Subcutaneous abdominal adipose tissue (tissue), 5 donors: ENCODE results near the gene QSOX2.

ENCODE experiments used
- H3K27ac ChIP-seq: one replicate; pipeline ENCODE4 v1.7.0; 2013; ENCODE audit warnings: low read depth, mild to moderate bottlenecking, inconsistent platforms, low read length, moderate library complexity
- H3K27me3 ChIP-seq, 5 donors: one replicate each; pipeline ENCODE4 v1.7.0; 2013; ENCODE audit warnings: low read length in 5 of 5, inconsistent platforms in 1 of 5; ENCODE audit not compliant: control insufficient read depth in 5 of 5, insufficient read depth in 4 of 5
- H3K36me3 ChIP-seq, 5 donors: one replicate each; pipeline ENCODE4 v1.7.0; 2013; ENCODE audit warnings: low read length in 5 of 5; ENCODE audit not compliant: control insufficient read depth in 5 of 5, insufficient read depth in 5 of 5
- H3K4me1 ChIP-seq, 5 donors: one replicate each; pipeline ENCODE4 v1.7.0; 2013; ENCODE audit warnings: low read length in 5 of 5, mild to moderate bottlenecking in 3 of 5, moderate library complexity in 1 of 5; ENCODE audit not compliant: control insufficient read depth in 5 of 5, insufficient read depth in 5 of 5
- H3K4me3 ChIP-seq, 5 donors: one replicate each; pipeline ENCODE4 v1.7.0; 2013; ENCODE audit warnings: low read length in 5 of 5, low read depth in 1 of 5
- H3K9ac ChIP-seq, 5 donors: one replicate each; pipeline ENCODE4 v1.7.0; 2013; ENCODE audit warnings: low read length in 5 of 5, mild to moderate bottlenecking in 4 of 5, moderate library complexity in 3 of 5
- H3K9me3 ChIP-seq, 5 donors: one replicate each; pipeline ENCODE4 v1.7.0; 2013; ENCODE audit warnings: low read length in 5 of 5; ENCODE audit not compliant: control insufficient read depth in 5 of 5
- donor health status: healthy.
- donor health status: healthy.
- donor health status: healthy.
- donor health status: healthy.
- donor health status: healthy.

QSOX2 gene

DNA sequence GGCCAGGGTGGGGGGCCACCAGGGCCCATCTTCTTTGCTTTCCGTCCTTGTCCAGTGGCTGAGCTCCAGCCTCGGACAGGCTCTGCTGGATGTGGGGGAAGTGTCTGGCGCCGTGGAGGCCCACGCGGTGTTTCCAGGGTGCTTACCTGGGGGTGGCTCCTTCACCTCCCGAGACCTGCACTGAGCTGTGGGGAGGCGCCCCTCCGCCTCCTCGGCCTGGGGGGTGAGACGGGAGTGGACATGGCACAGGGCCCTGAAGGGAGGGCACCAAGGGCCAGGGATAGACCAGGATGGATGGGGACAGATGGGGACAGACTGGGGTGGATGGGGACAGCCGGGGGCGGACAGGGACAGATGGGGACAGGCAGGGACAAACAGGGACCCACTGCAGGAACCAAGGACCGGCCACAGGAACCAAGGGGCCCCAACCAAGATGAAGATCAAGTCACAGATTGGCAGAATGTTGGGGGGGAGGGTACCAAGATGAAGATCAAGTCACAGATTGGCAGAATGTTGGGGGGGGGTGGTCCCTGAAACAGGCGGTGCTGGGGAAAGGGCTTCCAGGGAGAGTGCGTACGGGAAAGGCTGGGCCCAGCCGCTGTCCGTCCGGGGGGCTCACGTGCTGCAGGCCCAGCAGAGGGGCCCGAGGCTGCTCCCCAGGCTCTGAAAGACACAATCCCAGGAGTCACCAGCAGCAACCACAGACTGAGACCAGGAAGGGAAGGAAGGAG lies 13.3 kb upstream of the QSOX2 start:
- no peak overlapping the region for H3K27ac ChIP-seq
- H3K4me1 ChIP-seq, result peaks cover 0 to 13% (median 11%) of the 10 kb centered on the region in 5 donors
- no peak overlapping the region for H3K4me3 ChIP-seq
- H3K36me3 ChIP-seq, result no peaks in the 10 kb centered on the region
- H3K9me3 ChIP-seq, result no peaks in the 10 kb centered on the region
- H3K27me3 ChIP-seq, result peaks cover 3 to 42% (median 22%) of the 10 kb centered on the region in 5 donors
- H3K9ac ChIP-seq, result no peak overlapping the region

DNA sequence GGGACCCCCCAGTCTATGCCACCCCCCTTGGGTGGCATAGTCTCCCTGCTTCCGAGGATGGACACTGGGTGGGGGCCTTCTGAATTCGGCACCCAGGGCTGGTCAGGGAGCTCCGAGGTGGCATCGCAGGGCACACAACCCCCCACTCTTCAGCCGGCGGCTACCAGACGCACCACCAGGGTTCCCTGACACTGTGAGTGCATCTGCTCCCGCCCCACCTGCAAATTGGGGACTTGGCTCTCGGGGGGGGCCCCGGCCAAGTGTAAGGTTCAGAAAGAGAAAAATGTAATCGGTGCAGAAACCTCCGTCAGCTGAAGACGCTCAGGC lies 12.7 kb upstream of the QSOX2 start:
- Histone ChIP-seq H3K9ac (no peak overlapping the region), H3K36me3 (no peaks in the 10 kb centered on the region), H3K27ac (no peak overlapping the region), H3K9me3 (no peaks in the 10 kb centered on the region), H3K27me3 (peaks cover 4 to 37% (median 22%) of the 10 kb centered on the region in 5 donors), H3K4me3 (no peak overlapping the region), H3K4me1 (peaks cover 0 to 13% (median 11%) of the 10 kb centered on the region in 5 donors)

GRCh38 chr9:136257381-136258298 lies 12.0 kb upstream of the QSOX2 start:
- peaks cover 10 to 36% (median 22%) of the 10 kb centered on the region in 5 donors for H3K27me3 ChIP-seq

GRCh38 chr9:136255896-136256890 lies 10.6 kb upstream of the QSOX2 start:
- Histone ChIP-seq H3K4me3 (no peak overlapping the region), H3K27me3 (peaks cover 10 to 36% (median 23%) of the 10 kb centered on the region in 5 donors), H3K4me1 (peaks cover 2 to 13% (median 11%) of the 10 kb centered on the region in 5 donors), H3K36me3 (no peaks in the 10 kb centered on the region), H3K27ac (no peak overlapping the region), H3K9ac (no peak overlapping the region), H3K9me3 (no peaks in the 10 kb centered on the region)

More at GRCh38 chr9:136257381-136258298, 12.0 kb upstream of the QSOX2 start:
- Histone ChIP-seq H3K9me3 (no peaks in the 10 kb centered on the region), H3K36me3 (no peaks in the 10 kb centered on the region), H3K4me1 (peaks cover 0 to 13% (median 11%) of the 10 kb centered on the region in 5 donors), H3K4me3 (no peak overlapping the region), H3K9ac (no peak overlapping the region), H3K27ac (no peak overlapping the region)

GRCh38 chr9:136255166-136255538 lies 9.5 kb upstream of the QSOX2 start:
- peaks cover 2 to 13% (median 11%) of the 10 kb centered on the region in 5 donors for H3K4me1 ChIP-seq
- H3K9ac ChIP-seq, result peak overlapping the region in 1 of 5 donors; percentile 5
- H3K27ac ChIP-seq, result no peak overlapping the region
- H3K36me3 ChIP-seq, result no peaks in the 10 kb centered on the region
- no peaks in the 10 kb centered on the region for H3K9me3 ChIP-seq
- no peak overlapping the region for H3K4me3 ChIP-seq
- H3K27me3 ChIP-seq, result peaks cover 10 to 31% (median 23%) of the 10 kb centered on the region in 5 donors

DNA sequence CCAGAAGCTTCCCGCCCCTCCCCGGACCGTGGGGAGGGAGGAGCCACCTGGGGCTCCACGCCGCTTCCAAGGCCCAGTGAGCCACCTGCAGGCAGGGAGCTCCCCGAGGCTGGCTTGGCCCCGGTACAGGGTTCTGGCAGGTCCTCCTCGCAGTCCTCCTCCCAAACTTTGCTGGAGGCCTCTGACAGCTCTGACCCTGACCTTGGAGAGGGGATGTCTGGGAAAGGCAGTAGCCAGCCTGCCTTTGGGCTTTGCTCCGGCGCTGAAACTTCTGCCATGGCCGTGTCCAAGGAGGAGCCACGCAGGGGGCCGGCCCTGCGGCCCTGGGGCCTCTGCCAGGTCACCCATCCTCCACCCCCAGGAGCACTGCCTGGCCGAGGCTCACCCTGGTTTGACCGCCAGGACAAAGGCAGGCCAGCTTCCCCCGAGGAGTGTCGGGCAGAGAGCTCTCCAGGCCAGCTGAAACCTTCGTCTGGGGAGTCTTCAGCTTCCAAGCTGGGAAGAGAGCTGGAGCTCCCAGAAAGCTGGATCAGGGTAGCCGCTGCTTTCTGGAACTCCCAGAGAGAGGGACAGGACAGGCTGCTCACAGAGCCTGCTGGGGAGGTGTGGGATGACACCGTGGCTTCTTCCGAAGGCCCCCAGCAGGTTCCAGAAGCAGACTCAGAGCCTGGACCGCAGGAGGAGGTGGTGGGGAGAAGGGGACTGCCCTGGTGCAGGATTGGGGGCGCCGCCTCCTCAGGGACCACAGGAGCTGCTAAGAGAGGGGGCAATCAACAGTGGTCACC lies 9.0 kb upstream of the QSOX2 start:
- peaks cover 2 to 13% (median 11%) of the 10 kb centered on the region in 5 donors for H3K4me1 ChIP-seq

DNA sequence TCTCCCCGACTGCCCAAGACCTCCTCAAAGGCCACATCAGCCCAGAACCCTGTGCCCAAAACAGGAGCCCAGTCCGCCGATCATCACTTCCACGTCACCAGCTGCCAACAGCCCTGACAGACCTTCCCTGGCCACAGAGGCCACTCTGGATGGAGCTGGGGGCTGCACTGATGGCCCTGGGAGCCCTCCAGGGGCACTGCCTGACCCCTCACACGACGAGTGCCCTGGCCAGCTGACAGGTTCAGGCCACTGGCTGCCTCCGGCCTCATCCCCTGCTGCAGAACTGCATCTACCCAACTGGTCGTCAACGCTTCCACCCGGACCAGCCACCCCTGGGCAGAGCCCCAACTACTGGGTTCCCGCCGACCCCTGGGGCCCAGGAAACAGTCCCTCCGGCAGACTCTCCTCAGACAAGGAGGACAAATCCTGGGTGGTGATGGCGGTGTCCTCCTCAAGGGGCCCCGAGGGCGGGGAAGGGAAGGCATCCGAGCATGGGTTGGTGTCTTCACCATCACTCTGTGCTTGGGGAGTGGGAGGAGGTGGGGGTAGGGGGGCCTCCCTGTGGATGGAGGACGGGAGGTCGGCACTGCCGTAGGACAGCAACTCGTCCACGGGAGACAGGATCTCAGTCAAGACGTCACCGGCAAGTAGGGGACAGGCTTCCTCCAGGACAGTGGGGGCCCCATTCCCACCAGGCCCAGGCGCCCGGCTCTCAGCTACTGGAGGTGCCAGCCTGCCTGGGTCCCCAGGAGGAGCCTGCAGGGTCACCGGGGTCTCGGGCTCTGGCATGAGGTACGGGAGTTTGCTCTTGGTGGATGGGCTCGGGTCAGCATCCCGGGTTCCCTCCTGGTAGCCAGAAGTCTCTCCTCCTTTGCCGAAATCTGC lies 7.9 kb upstream of the QSOX2 start:
- no peak overlapping the region for H3K9ac ChIP-seq
- no peaks in the 10 kb centered on the region for H3K36me3 ChIP-seq
- no peak overlapping the region for H3K4me3 ChIP-seq
- H3K4me1 ChIP-seq, result peaks cover 2 to 13% (median 11%) of the 10 kb centered on the region in 5 donors
- H3K9me3 ChIP-seq, result no peaks in the 10 kb centered on the region
- no peak overlapping the region for H3K27ac ChIP-seq
- H3K27me3 ChIP-seq, result peaks cover 10 to 26% (median 19%) of the 10 kb centered on the region in 5 donors

More for the DNA sequence above, 9.0 kb upstream of the QSOX2 start:
- peak overlapping the region in 1 of 5 donors; percentile 9 for H3K4me3 ChIP-seq
- H3K9me3 ChIP-seq, result no peaks in the 10 kb centered on the region
- no peaks in the 10 kb centered on the region for H3K36me3 ChIP-seq
- H3K27ac ChIP-seq, result no peak overlapping the region
- H3K27me3 ChIP-seq, result peaks cover 10 to 26% (median 22%) of the 10 kb centered on the region in 5 donors
- peak overlapping the region in 1 of 5 donors; percentile 5 for H3K9ac ChIP-seq

DNA sequence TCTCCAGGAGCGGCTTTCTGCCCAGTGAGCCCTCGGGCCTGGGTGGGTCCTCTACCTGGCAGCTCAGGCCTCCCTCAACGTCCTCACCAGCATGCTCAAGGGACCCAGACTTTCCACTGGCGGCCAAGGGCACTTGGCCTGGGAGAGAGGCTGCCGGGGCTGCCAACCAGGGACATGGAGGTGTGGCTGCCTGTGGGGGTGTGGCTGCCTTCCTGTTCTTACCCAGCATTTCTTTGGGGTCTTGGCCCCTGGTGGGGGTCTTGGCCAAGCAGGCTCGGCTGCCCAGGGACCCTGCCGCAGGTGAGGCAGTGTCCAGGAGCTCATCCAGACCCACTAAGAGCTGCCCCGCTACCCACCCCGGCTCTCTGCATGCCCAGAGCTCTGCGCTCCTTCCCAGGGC lies 7.2 kb upstream of the QSOX2 start:
- no peak overlapping the region for H3K27ac ChIP-seq
- H3K4me1 ChIP-seq, result peaks cover 2 to 13% (median 11%) of the 10 kb centered on the region in 5 donors
- no peak overlapping the region for H3K4me3 ChIP-seq
- H3K9me3 ChIP-seq, result no peaks in the 10 kb centered on the region
- peaks cover 10 to 26% (median 18%) of the 10 kb centered on the region in 5 donors for H3K27me3 ChIP-seq
- H3K36me3 ChIP-seq, result no peaks in the 10 kb centered on the region
- H3K9ac ChIP-seq, result no peak overlapping the region
